ENCODE measurements around the gene MLPH. TPM values are rescaled to one million over a fixed set of nuclear protein-coding genes. Genes with fewer than 3 reads are reported as not detected.

Gene MLPH
- total and polyA plus RNA-seq, 9 of the 15 experiments (the other 6 are each of a cell fraction or from before 2014, with no cell fraction given), result 0.22 TPM; not detected in 8

DNA sequence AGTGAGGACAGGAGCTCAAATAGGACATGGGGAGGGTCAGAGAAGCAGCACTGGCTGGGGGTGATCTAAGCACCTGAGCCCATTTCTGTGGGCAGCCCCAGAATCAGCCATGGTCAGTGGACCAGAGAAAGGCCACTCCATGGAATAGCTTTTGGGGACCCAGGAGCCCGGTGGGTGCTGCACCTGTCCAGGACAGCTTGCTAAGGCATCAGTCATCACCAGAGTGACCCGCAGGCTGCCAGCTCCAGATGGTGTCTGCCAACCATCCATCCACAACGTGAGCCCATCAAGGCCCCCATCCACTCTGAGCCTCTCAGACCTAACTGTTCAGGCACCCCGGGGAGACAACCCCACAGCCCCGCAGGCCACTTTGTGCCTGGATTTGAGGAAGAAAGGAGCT is 49.5 kb upstream of the MLPH start (continued):
- TF ChIP-seq, protein P1, sequence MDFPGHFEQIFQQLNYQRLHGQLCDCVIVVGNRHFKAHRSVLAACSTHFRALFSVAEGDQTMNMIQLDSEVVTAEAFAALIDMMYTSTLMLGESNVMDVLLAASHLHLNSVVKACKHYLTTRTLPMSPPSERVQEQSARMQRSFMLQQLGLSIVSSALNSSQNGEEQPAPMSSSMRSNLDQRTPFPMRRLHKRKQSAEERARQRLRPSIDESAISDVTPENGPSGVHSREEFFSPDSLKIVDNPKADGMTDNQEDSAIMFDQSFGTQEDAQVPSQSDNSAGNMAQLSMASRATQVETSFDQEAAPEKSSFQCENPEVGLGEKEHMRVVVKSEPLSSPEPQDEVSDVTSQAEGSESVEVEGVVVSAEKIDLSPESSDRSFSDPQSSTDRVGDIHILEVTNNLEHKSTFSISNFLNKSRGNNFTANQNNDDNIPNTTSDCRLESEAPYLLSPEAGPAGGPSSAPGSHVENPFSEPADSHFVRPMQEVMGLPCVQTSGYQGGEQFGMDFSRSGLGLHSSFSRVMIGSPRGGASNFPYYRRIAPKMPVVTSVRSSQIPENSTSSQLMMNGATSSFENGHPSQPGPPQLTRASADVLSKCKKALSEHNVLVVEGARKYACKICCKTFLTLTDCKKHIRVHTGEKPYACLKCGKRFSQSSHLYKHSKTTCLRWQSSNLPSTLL (IDR thresholded peaks at IDR 0.05), result no peak

DNA sequence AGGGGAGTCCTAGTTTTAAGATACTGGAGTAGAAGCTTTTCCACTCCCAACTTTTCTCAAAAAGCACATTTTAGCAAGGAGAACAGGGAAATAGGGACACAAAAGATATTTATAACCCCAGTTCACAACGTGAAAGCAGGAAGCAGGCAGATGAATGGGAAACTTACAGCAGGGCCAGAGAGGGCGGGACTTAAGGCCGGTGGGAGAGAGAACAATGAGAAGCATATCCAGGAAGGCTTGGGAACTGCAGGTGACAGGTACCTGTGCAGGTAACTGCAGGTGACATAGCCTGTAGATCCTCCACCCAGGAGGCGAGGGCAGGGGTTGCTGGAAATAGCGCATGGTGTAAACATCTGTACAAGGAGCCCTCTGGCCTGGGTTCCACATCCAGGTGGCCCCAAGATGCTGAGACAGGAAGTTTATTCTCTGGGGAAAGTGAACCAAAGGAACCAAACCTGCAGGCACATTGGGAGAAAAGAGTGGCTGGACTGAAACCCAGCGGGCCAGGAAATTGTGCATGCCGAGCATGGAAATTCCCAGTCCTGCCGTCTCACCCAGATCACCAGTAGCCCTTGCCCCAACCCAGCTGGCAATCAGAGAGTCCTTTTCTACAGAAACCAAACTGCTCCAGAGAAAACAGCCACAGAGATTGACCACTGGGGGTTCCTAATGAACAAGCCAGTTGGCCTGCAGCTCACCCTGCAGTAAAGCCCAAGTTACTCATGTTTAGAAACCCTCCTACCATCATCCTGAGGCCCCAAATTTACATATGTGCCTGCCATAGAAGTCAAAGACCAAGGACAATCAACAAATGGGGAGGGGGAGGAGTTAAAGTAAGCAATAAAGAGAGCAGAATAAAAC is 48.7 kb upstream of the MLPH start:
- in situ Hi-C loops (cut with MboI), result no loop called here
- no peak overlapping the region for H3K4me2 ChIP-seq (ENCODE audit: insufficient read depth, low read length)
- TF ChIP-seq KDM5B (IDR thresholded peaks at IDR 0.05; ENCODE audit: insufficient replicate concordance, low read depth, low read length) (no peak), FOXJ2 (tag; IDR thresholded peaks at IDR 0.05) (no peak), HNRNPUL1 (IDR thresholded peaks at IDR 0.05; ENCODE audit: low read length) (no peak), SMARCC2 (IDR thresholded peaks at IDR 0.05; ENCODE audit: low read depth) (no peak), ZNF184 (CRISPR knock-in tag; IDR thresholded peaks at IDR 0.05) (no peak)
- TF ChIP-seq, protein P2, sequence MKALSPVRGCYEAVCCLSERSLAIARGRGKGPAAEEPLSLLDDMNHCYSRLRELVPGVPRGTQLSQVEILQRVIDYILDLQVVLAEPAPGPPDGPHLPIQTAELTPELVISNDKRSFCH (CRISPR knock-in tag; IDR thresholded peaks at IDR 0.05), result no peak
- TF ChIP-seq, protein P2 (tag; IDR thresholded peaks at IDR 0.05), result no peak
- TF ChIP-seq, protein P3, sequence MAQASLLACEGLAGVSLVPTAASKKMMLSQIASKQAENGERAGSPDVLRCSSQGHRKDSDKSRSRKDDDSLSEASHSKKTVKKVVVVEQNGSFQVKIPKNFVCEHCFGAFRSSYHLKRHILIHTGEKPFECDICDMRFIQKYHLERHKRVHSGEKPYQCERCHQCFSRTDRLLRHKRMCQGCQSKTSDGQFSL (CRISPR knock-in tag; IDR thresholded peaks at IDR 0.05), result no peak
- TF ChIP-seq, protein P3 (tag; IDR thresholded peaks at IDR 0.05), result no peak
- ChIA-PET CTCF (ENCODE audit: low intra/inter-chr PET ratio) (no interaction called here), POLR2A (interaction anchor here (0.7 kb wide), 1 partner anchor 19 kb away, joined by 5 read pairs; no protein-coding TSS in a partner anchor)
- H3K27me3 ChIP-seq (ENCODE audit: control insufficient read depth in 2 of 2, insufficient read depth in 2 of 2, low read length in 2 of 2), result peaks cover 0 to 15% of the 10 kb centered on the region in 2 experiments; a peak in 2 of 5 replicates
- BruUV-seq (replicated peaks), result no TSS peak
- no peak overlapping the region for H2AFZ ChIP-seq (ENCODE audit: low read depth, low read length)
- peaks cover 0 to 3% of the 10 kb centered on the region in 2 experiments; a peak in 2 of 5 replicates for H3K4me1 ChIP-seq (replicated peaks in 1 of 2; ENCODE audit: control insufficient read depth in 2 of 2, insufficient read depth in 2 of 2, low read length in 2 of 2)
- H3K27ac ChIP-seq (ENCODE audit: extremely low read depth, low read depth, low read length), result no peak overlapping the region
- H3K9me1 ChIP-seq (ENCODE audit: control insufficient read depth, insufficient read depth, low read length), result no peaks in the 10 kb centered on the region
- ATAC-seq (no peak), FAIRE-seq (no peak), DNase-seq (ENCODE audit: extremely low read depth in 1 of 4, low spot score in 3 of 4) (no peak)
- intact Hi-C loops (cut with micrococcal nuclease), result no loop called here
- H3K9ac ChIP-seq (ENCODE audit: insufficient read depth in 1 of 2, low read depth in 2 of 2, low read length in 2 of 2), result no peak overlapping the region
- H4K20me1 ChIP-seq (replicated peaks; ENCODE audit: control insufficient read depth, insufficient read depth, low read length), result no peaks in the 10 kb centered on the region
- no peaks in the 10 kb centered on the region for H3K36me3 ChIP-seq (ENCODE audit: control insufficient read depth, insufficient read depth, low read length)
- H3K9me3 ChIP-seq (replicated peaks; ENCODE audit: control insufficient read depth, insufficient read depth, low read depth, low read length), result no peaks in the 10 kb centered on the region
- H3K4me3 ChIP-seq, result no peak overlapping the region
- 10% methylated on average over 8 of the region's 8 CpGs for WGBS (ENCODE audit: insufficient coverage, low coverage, missing lambda C conversion rate)
- H3K79me2 ChIP-seq (ENCODE audit: control insufficient read depth, insufficient read depth, low read length), result no peaks in the 10 kb centered on the region

Data from K562 (cell line).